ENCODE measurements around the gene ANKS6. TPM values are rescaled to one million over a fixed set of nuclear protein-coding genes. Genes with fewer than 3 reads are reported as not detected.
A peak's percentile ranks its signal among the peaks of the same experiment; 100 is the strongest.

ANKS6 gene
- 8.8 TPM for total RNA-seq
- 18.3 TPM for polyA plus RNA-seq

DNA sequence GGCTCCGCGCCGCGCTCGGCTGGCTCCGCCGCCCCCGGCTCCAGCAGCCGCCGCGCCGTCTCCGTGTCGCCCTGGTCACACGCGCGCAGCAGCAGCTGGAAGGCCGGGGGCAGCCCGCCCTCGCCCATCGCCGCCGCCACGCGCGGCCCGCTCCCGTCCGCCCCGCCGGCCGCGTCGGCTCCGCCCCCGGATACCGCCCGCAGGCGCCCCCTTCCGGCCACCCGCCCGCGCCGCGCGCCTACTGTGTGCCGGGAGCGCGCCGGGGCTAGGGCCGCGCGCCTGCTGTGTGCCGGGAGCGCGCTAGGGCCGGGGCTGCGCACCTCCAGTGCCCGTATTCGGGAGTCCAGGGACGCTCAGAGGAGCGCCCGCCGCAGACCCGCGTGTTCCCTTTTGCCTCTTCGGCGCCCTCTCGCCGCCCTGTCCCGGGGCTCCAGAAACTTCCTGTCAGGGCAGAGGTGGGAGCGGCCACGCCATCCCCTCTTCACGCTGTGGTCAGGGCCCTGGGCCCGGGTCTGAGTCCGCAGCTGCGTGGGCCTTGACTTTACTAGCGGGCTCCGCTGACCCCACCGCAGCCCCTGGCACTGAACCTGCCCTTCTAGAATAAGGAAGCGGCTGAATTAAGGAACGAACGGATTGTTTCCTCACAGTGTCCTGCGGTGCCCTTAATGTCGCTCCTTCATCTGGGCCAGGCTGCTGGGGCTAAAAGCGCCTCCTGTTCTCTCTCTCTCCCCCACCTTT, at the start of gene ANKS6:
Gene ANKS6, minus strand, starts transcription at position 192 of the 738 bp plus-strand sequence. Its CDS starts 64 bp downstream, at position 128.
- Histone ChIP-seq H3K36me3 (ENCODE audit: insufficient read depth) (no peaks in the 10 kb centered on the region), H3K27ac (ENCODE audit: low read depth) (peak within 1 kb of the TSS; percentile 68), H3K4me3 (ENCODE audit: low read depth, low read length) (peak within 1 kb of the TSS; percentile 83), H3K4me1 (ENCODE audit: insufficient read depth) (no peaks in the 10 kb centered on the region)
- DNase-seq (ENCODE audit: extremely low spot score), result no peak
- WGBS, result 4% methylated on average over 86 of the region's 86 CpGs

DNA sequence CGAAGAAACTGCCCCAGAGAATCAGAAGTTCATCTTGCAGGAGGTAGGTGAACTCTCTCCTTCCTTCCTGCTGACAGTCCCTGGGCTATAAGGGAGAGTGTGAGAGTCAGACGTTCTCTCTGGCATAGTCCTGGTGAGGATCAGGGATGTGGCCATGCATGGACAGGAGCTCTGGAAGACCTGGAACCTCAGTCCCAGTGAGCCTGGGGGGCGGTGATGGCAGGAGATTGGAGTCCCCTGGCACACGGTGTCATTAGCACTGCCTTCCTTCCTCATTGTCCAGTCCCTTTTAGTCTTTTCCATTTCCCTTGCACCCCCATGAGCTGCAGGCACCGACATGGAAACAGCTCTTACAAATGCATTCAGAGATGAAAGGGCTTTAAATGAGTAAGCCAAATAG, 49.7 kb upstream of the ANKS6 start:
- no peaks in the 10 kb centered on the region for H3K4me1 ChIP-seq (ENCODE audit: insufficient read depth)
- no peak overlapping the region for H3K27ac ChIP-seq (ENCODE audit: low read depth)
- no peak overlapping the region for H3K4me3 ChIP-seq (ENCODE audit: low read depth, low read length)
- H3K36me3 ChIP-seq (ENCODE audit: insufficient read depth), result no peaks in the 10 kb centered on the region
- DNase-seq (ENCODE audit: extremely low spot score), result no peak
- WGBS, result 81% methylated on average over 5 of the region's 5 CpGs

DNA sequence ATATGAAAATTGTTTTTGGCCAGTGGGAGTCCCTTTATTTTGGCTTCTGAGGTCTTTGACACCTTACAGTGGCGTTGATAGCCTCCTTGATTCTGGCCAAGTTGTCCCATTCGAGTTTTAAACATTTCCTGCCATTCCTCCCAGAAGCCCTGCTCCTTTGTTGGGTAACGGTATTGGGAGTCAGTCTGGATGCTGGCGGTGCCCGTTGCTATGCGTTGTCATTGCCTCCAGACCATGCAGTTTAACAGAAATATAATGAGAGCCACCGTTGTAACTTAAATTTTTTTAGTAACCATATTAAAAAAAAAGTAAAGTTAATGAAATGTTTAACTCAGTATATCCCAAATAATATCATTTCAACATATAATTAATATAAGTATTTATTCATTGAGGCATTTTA, 46.2 kb upstream of the ANKS6 start:
- Histone ChIP-seq H3K27ac (ENCODE audit: low read depth) (no peak overlapping the region), H3K4me3 (ENCODE audit: low read depth, low read length) (no peak overlapping the region), H3K4me1 (ENCODE audit: insufficient read depth) (no peaks in the 10 kb centered on the region), H3K36me3 (ENCODE audit: insufficient read depth) (no peaks in the 10 kb centered on the region)
- WGBS, result 88% methylated on average over 7 of the region's 7 CpGs
- DNase-seq (ENCODE audit: extremely low spot score), result no peak

DNA sequence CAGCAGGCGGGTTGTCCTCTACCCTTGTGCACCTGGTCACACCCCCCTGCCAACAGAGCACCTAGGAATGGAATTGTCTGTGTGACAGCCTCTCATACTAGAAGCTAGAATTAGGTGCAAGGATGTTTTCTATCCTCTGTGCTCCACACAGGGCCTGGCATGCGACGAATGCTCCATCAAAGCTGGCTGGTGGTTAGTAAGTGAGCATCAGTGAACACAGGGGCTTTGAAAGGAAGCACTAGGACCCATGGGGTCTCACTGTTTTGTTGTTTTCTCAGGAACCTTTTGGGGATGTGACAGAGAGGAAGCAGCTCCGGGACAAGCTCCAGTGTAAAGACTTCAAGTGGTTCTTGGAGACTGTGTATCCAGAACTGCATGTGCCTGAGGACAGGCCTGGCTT, 43.4 kb upstream of the ANKS6 start:
- 60% methylated on average over 4 of the region's 4 CpGs for WGBS
- Histone ChIP-seq H3K4me3 (ENCODE audit: low read depth, low read length) (no peak overlapping the region), H3K36me3 (ENCODE audit: insufficient read depth) (no peaks in the 10 kb centered on the region), H3K4me1 (ENCODE audit: insufficient read depth) (no peaks in the 10 kb centered on the region), H3K27ac (ENCODE audit: low read depth) (no peak overlapping the region)
- no peak for DNase-seq (ENCODE audit: extremely low spot score)

DNA sequence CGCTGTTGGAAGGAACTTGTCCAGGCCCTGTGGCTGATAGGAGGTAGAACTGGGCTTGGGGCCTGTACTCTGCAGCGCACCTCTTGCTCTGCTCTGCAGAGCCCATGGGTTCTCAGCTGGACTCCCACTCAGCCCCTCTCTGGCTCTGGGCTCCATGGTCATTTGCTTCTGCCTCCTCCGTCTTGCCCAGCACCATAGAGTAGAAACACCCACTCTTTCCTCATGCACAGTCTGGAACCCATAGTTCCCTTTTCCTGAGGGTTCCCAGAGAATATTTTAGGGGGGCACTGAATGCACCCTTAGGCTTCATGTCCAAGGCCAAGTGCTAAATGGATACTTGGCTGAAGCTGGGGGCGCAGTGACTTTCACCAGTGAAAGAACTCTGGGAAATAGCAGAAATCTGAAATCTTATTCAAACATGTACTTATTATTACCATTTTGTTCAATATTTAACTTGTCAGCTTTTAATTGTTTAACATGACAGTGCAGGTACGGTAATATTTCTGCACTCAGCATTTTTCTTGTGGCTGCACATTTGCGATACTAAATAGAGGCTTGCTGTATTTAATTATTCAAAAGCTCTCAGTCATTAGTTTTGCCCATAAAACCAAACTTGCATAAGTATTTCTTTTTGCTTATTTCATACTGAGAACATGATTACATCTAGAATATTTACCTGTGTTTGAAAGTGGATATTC, 42.7 kb upstream of the ANKS6 start:
- Histone ChIP-seq H3K4me1 (ENCODE audit: insufficient read depth) (no peaks in the 10 kb centered on the region), H3K36me3 (ENCODE audit: insufficient read depth) (no peaks in the 10 kb centered on the region), H3K27ac (ENCODE audit: low read depth) (no peak overlapping the region), H3K4me3 (ENCODE audit: low read depth, low read length) (no peak overlapping the region)
- WGBS, result 94% methylated on average over 6 of the region's 6 CpGs
- DNase-seq (ENCODE audit: extremely low spot score), result no peak

DNA sequence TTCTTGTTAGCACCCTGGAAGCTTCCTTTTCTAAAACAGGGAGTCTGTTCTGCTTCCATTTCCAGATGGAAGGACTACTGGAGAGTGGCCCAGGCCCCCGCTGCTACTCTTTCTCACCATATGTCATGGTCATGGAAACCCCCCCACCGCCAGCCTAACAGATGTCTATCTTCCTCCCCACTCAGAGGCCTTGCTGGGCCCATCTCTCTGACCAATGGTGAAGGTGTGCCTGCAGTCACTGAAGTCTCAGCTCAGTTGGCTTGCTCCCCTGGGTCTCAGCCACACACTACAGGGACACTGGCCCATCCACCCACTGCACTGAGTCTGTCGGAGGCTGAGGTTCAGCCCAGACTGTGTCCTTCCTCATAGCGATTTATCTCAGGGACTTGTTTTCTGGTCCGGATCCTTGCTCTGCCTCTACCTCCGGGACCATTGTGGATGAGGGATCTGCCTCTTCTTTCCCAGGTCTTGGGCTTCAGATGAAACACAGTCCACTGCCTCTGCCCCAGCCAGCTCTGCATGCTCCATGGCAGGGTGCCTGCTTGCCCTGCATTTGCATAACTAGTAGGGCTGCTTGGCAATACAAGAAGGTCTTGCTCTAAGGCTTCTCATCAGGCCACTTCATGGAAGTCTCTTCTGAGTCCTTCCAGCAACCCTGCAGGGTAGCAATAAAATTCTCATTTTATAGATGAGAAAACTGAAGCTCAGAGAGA, 42.0 kb upstream of the ANKS6 start:
- 95% methylated on average over 6 of the region's 6 CpGs for WGBS
- DNase-seq (ENCODE audit: extremely low spot score), result no peak
- Histone ChIP-seq H3K27ac (ENCODE audit: low read depth) (no peak overlapping the region), H3K36me3 (ENCODE audit: insufficient read depth) (no peaks in the 10 kb centered on the region), H3K4me1 (ENCODE audit: insufficient read depth) (no peaks in the 10 kb centered on the region), H3K4me3 (ENCODE audit: low read depth, low read length) (no peak overlapping the region)

DNA sequence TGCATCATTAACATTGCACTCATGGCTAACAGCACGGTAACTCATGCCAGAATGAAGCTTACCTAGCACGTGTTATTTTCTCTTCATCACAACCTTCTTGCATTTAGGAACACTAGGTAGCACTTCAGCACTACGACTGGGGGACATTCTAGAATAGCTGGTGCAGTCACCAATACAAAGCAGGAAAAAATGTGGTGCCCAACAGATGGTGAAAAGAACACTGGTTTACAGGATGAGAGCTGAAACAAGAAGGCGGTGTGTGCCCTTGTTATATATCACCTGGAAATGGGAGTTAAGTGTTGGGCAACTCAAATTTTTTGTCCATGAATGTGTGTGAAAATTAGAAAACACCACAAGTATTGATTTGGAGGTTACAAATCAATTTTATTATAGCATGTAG, 41.2 kb upstream of the ANKS6 start:
- Histone ChIP-seq H3K27ac (ENCODE audit: low read depth) (no peak overlapping the region), H3K4me1 (ENCODE audit: insufficient read depth) (no peaks in the 10 kb centered on the region), H3K36me3 (ENCODE audit: insufficient read depth) (no peaks in the 10 kb centered on the region), H3K4me3 (ENCODE audit: low read depth, low read length) (no peak overlapping the region)
- WGBS, result 94% methylated on average over 4 of the region's 4 CpGs
- DNase-seq (ENCODE audit: extremely low spot score), result no peak

DNA sequence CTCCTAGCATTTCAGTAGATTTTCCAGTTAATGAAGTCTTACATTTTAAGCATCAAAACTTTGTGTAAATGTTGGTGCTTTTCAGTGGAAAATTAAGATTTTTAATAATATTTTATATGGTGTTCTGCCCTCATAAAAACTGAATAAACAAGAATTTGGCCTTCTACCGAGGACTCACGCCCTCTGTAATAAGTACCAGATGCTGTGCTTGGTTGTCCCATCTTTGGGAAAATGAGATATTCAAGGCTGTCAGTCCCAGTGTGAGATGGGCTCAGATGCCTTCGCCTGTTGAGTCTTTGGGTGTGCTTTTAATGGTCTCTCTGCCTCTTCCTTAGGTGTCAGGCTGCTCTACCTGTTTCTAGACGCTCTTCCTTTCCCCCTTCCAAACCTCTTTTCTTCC, 39.9 kb upstream of the ANKS6 start:
- no peak overlapping the region for H3K4me3 ChIP-seq (ENCODE audit: low read depth, low read length)
- H3K36me3 ChIP-seq (ENCODE audit: insufficient read depth), result no peaks in the 10 kb centered on the region
- WGBS, result 75% methylated on average over 4 of the region's 4 CpGs
- no peak for DNase-seq (ENCODE audit: extremely low spot score)
- H3K4me1 ChIP-seq (ENCODE audit: insufficient read depth), result no peaks in the 10 kb centered on the region
- no peak overlapping the region for H3K27ac ChIP-seq (ENCODE audit: low read depth)

DNA sequence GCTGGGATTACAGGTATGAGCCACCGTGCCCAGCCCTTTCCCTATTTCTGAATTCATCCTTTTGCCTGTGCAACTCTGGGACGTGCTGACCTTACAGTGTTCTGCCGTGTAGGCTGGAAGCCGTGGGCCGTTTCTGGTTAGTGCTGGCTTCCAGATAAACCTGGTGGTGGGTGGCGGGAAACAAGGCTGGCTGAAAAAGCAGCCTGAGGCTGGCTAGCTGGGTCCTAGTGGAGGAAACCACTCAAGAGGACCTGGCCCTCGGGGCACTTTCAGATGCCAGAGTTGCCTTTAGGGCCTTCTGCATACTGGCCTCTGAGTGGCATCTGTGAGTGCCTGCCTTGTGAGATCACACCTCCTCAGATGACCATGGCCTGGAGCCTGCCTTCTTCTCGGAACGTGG, 38.0 kb upstream of the ANKS6 start:
- WGBS, result 91% methylated on average over 9 of the region's 9 CpGs
- no peaks in the 10 kb centered on the region for H3K4me1 ChIP-seq (ENCODE audit: insufficient read depth)
- no peak overlapping the region for H3K4me3 ChIP-seq (ENCODE audit: low read depth, low read length)
- no peak for DNase-seq (ENCODE audit: extremely low spot score)
- H3K36me3 ChIP-seq (ENCODE audit: insufficient read depth), result no peaks in the 10 kb centered on the region
- no peak overlapping the region for H3K27ac ChIP-seq (ENCODE audit: low read depth)

DNA sequence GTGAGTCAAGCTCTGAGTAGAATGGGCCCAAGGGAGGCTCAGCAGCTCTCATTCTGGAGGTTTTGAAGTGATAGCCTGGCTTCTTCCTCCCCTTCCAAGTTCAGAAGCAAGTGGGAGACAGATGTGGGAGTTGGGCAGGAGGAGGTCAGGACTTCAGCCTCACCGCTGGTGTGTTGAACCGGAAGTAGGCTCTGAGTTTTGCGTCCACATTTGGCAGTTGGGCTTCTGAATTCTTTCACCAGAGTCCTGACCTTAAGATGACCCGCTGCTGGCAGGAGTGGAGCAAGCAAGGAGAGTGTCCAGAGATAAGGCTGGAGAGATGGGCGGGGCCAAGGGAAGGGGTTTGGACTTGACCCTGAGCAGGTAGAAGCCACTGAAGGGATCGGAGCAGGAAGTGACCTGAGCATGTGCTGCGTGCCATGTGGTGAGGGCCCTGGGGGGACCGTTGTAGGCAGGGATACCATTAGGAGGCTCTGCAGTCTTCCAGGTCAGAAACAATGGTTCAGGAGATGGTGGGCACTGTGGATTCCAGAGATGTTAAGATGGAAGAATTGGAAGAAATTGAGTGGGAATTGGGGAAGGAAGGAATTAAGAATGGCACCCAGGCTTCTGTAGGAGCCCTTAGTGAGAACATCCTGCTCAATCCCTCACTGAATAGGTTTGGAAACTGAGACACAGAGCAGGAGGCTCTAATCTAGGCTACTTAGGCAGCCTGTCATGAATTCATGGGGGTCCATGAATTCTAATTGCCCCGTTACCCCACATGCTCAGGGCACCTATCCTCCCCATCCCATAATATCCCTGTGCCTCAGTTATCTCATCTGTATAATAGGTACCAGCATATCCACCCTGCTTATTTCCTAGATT, 37.0 kb upstream of the ANKS6 start:
- Histone ChIP-seq H3K4me1 (ENCODE audit: insufficient read depth) (no peaks in the 10 kb centered on the region), H3K36me3 (ENCODE audit: insufficient read depth) (no peaks in the 10 kb centered on the region), H3K4me3 (ENCODE audit: low read depth, low read length) (no peak overlapping the region), H3K27ac (ENCODE audit: low read depth) (no peak overlapping the region)
- WGBS, result 79% methylated on average over 9 of the region's 9 CpGs
- DNase-seq (ENCODE audit: extremely low spot score), result no peak

DNA sequence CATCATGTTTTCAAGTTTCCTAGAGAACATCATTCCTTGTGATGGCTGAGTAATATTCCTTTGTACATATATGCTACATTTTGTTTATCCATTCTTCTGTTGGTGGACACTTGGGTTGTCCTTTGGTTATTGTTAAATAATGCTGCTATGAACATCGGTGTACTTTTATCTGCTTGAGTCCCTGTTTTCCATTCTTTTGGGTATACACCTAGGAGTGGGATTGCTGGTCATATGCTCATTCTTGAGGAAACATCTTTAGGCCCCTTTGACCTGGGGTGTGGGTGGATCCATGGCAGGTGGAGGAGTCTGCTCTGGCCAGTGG, 36.4 kb upstream of the ANKS6 start:
- whole genome bisulfite sequencing, result 99% methylated on average over 1 of the region's 1 CpG
- Histone ChIP-seq H3K4me1 (ENCODE audit: insufficient read depth) (no peaks in the 10 kb centered on the region), H3K4me3 (ENCODE audit: low read depth, low read length) (no peak overlapping the region), H3K36me3 (ENCODE audit: insufficient read depth) (no peaks in the 10 kb centered on the region), H3K27ac (ENCODE audit: low read depth) (no peak overlapping the region)
- no peak for DNase-seq (ENCODE audit: extremely low spot score)

DNA sequence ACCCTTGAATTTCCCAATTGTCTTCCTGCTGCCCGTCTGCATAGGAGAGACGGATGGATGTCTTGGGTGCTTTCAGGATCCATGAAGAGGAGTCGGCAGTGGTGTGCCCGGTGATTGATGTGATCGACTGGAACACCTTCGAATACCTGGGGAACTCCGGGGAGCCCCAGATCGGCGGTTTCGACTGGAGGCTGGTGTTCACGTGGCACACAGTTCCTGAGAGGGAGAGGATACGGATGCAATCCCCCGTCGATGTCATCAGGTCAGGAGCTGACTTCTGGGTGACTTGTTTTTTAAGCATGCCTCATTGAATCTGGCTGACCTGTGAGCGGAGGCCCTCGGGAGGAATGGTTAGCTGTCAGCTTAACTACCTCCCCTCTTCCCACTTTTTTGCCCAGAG, 35.3 kb upstream of the ANKS6 start:
- no peaks in the 10 kb centered on the region for H3K36me3 ChIP-seq (ENCODE audit: insufficient read depth)
- H3K4me3 ChIP-seq (ENCODE audit: low read depth, low read length), result no peak overlapping the region
- no peak for DNase-seq (ENCODE audit: extremely low spot score)
- WGBS, result 94% methylated on average over 16 of the region's 16 CpGs
- H3K4me1 ChIP-seq (ENCODE audit: insufficient read depth), result no peaks in the 10 kb centered on the region
- no peak overlapping the region for H3K27ac ChIP-seq (ENCODE audit: low read depth)

DNA sequence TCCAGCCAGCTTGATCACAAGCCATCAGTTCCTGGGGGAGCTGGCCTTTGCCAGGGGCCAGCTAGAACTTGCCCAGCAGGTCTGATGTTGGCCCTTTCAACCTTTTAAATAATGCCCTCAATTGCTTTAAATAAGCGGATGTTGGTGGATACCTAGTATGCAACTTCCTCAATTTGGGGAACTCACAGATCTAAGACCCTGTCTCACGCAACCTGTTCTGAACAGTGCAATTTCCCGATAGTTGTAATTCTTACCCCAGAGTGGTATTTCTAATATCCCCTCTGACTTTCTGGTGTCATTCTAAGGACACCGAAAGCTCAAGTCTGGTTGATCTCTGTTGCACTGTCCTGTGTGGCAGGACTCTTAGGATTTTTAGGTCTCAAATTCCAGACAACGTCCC, 34.2 kb upstream of the ANKS6 start:
- H3K4me1 ChIP-seq (ENCODE audit: insufficient read depth), result no peaks in the 10 kb centered on the region
- H3K36me3 ChIP-seq (ENCODE audit: insufficient read depth), result no peaks in the 10 kb centered on the region
- no peak for DNase-seq (ENCODE audit: extremely low spot score)
- H3K27ac ChIP-seq (ENCODE audit: low read depth), result no peak overlapping the region
- 94% methylated on average over 5 of the region's 5 CpGs for WGBS
- no peak overlapping the region for H3K4me3 ChIP-seq (ENCODE audit: low read depth, low read length)

All from urinary bladder (tissue), 4 donors.